Activated B cell treated with CpG ODN at 0.5 μM for 24 hours (primary cell): Measurements from ENCODE around the gene RBM24. TPM values are rescaled to one million over a fixed set of nuclear protein-coding genes. Genes with fewer than 3 reads are reported as not detected.

Experiments used
- ATAC-seq: fragments of 200-7000 bp; cut with Tn5 transposase; one replicate; pipeline ENCODE4 v1.10.0; 2021; ENCODE audit warnings: low read depth, mild to moderate bottlenecking, moderate library complexity
- CTCF ChIA-PET: fragments of 350-600 bp; sonication (Branson Sonifier 250); formaldehyde crosslinking; loops from one replicate; lab custom pipeline; 2021; ENCODE audit warnings: antibody characterized with exemption; lab: Charles Lee
- POLR2A ChIA-PET: fragments of 350-600 bp; sonication (Branson Sonifier 250); formaldehyde crosslinking; loops from one replicate; lab custom pipeline; 2021; ENCODE audit warnings: antibody characterized with exemption; lab: Charles Lee
- DNase-seq: peaks from one replicate; pipeline ENCODE4 v3.0.0; 2022
- H3K27ac Mint-ChIP-seq: one replicate; pipeline ENCODE4 v1.8.0; 2020; ENCODE audit warnings: mixed read lengths
- H3K27me3 Mint-ChIP-seq: one replicate; pipeline ENCODE4 v1.8.0; 2021; ENCODE audit warnings: mixed read lengths
- H3K36me3 Mint-ChIP-seq: one replicate; pipeline ENCODE4 v1.8.0; 2021; ENCODE audit warnings: low read depth, mixed read lengths
- H3K4me1 Mint-ChIP-seq: one replicate; pipeline ENCODE4 v1.8.0; 2021; ENCODE audit warnings: mixed read lengths
- H3K4me3 Mint-ChIP-seq: one replicate; pipeline ENCODE4 v1.8.0; 2020; ENCODE audit warnings: mild to moderate bottlenecking, mixed read lengths
- H3K9me3 Mint-ChIP-seq: one replicate; pipeline ENCODE4 v1.8.0; 2020; ENCODE audit warnings: mixed read lengths
- intact Hi-C: fragments of 100-400 bp; cut with micrococcal nuclease; formaldehyde crosslinking; loops from one replicate; pipeline ENCODE4 v1.15.1; 2024
- total RNA-seq: library from RNA; stranded (reverse); gene quantifications from 2 replicates; pipeline ENCODE4 v1.2.3, GENCODE V29; 2022
- TF ChIP-seq, protein P1 (sequence below): fragments of 200-600 bp; IDR thresholded peaks from one replicate; pipeline ENCODE4 v1.8.0; 2022; ENCODE audit warnings: antibody characterized with exemption, mild to moderate bottlenecking

RBM24 gene
- total RNA-seq, 1 donor from 2014 or later = not detected

DNA sequence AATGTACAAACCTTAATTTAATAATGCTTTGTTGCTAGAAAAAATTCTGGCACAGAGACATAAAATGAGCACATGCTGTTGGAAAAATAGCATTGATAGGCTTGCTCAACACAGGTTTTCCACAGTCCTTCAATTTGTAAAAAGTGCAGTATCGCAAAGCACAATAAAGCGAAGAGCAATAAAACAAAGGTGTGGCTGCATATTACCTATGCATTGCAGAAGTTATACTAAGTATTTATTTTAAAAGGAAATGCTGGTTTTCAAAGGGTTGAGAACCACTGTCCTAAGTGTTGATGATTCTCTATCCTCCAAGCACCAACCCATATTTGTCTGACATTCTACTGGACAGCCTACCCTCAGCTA is 58.1 kb downstream of the RBM24 start:
- POLR2A ChIA-PET = no interaction called here
- TF ChIP-seq, protein P1, sequence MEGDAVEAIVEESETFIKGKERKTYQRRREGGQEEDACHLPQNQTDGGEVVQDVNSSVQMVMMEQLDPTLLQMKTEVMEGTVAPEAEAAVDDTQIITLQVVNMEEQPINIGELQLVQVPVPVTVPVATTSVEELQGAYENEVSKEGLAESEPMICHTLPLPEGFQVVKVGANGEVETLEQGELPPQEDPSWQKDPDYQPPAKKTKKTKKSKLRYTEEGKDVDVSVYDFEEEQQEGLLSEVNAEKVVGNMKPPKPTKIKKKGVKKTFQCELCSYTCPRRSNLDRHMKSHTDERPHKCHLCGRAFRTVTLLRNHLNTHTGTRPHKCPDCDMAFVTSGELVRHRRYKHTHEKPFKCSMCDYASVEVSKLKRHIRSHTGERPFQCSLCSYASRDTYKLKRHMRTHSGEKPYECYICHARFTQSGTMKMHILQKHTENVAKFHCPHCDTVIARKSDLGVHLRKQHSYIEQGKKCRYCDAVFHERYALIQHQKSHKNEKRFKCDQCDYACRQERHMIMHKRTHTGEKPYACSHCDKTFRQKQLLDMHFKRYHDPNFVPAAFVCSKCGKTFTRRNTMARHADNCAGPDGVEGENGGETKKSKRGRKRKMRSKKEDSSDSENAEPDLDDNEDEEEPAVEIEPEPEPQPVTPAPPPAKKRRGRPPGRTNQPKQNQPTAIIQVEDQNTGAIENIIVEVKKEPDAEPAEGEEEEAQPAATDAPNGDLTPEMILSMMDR = no peak
- CTCF ChIA-PET = no interaction called here
- H3K4me3 Mint-ChIP-seq = no peak overlapping the region
- intact Hi-C loops = no loop called here
- no peaks in the 10 kb centered on the region for H3K36me3 Mint-ChIP-seq
- no peaks in the 10 kb centered on the region for H3K27me3 Mint-ChIP-seq
- DNase-seq (no peak), ATAC-seq (no peak)
- no peaks in the 10 kb centered on the region for H3K4me1 Mint-ChIP-seq
- peaks cover 3% of the 10 kb centered on the region for H3K9me3 Mint-ChIP-seq
- no peak overlapping the region for H3K27ac Mint-ChIP-seq

- no peaks in the 10 kb centered on the region for H3K4me1 Mint-ChIP-seq
- H3K9me3 Mint-ChIP-seq = peaks cover 3% of the 10 kb centered on the region
- H3K36me3 Mint-ChIP-seq = no peaks in the 10 kb centered on the region
- no peak overlapping the region for H3K4me3 Mint-ChIP-seq
- TF ChIP-seq, protein P1 = no peak
- DNase-seq (no peak), ATAC-seq (no peak)
- intact Hi-C loops = no loop called here
- H3K27ac Mint-ChIP-seq = no peak overlapping the region
- ChIA-PET POLR2A (no interaction called here), CTCF (no interaction called here)
- H3K27me3 Mint-ChIP-seq = no peaks in the 10 kb centered on the region
These were observed 60.1 kb downstream of the RBM24 start for GRCh38 chr6:17341117-17341805.

GRCh38 chr6:17341891-17342290 is 60.7 kb downstream of the RBM24 start:
- CTCF ChIA-PET = no interaction called here
- Mint-ChIP-seq H3K4me1 (no peaks in the 10 kb centered on the region), H3K27ac (no peak overlapping the region), H3K27me3 (no peaks in the 10 kb centered on the region), H3K9me3 (peaks cover 3% of the 10 kb centered on the region), H3K36me3 (no peaks in the 10 kb centered on the region), H3K4me3 (no peak overlapping the region)
- DNase-seq (no peak), ATAC-seq (no peak)
- TF ChIP-seq, protein P1 = no peak
- POLR2A ChIA-PET = no interaction called here
- intact Hi-C loops = no loop called here

GRCh38 chr6:17343215-17343614 is 62.1 kb downstream of the RBM24 start:
- peaks cover 3% of the 10 kb centered on the region for H3K9me3 Mint-ChIP-seq
- no peaks in the 10 kb centered on the region for H3K4me1 Mint-ChIP-seq
- no peaks in the 10 kb centered on the region for H3K36me3 Mint-ChIP-seq
- TF ChIP-seq, protein P1 = no peak
- H3K27ac Mint-ChIP-seq = no peak overlapping the region
- intact Hi-C loops = no loop called here
- H3K27me3 Mint-ChIP-seq = no peaks in the 10 kb centered on the region
- H3K4me3 Mint-ChIP-seq = no peak overlapping the region
- CTCF ChIA-PET = no interaction called here
- POLR2A ChIA-PET = no interaction called here
- ATAC-seq = no peak
- no peak for DNase-seq

Other genes starting within 250 kb of the RBM24 start
- not detected in 2 replicates for gene STMND1, start 179.3 kb upstream of the RBM24 start, total RNA-seq
- not detected in 2 replicates for gene CAP2, start 112.2 kb downstream of the RBM24 start, total RNA-seq